GM19351 (cell line): Measurements from ENCODE around the gene C8B.

Source experiments
- ATAC-seq: cut with Tn5 transposase; IDR thresholded peaks from one replicate; pipeline ENCODE4 v1.9.1; 2021; ENCODE audit warnings: mild to moderate bottlenecking, moderate library complexity; ENCODE audit not compliant: unreplicated experiment

C8B gene

GRCh38 chr1:56905667-56906066 lies 60.1 kb downstream of the C8B start:
- ATAC-seq: no peak

GRCh38 chr1:56904663-56905397 lies 61.0 kb downstream of the C8B start:
- no peak for ATAC-seq

- ATAC-seq: no peak
Measured at GRCh38 chr1:56903778-56904177, 62.0 kb downstream of the C8B start.

GRCh38 chr1:56901716-56902115 lies 64.1 kb downstream of the C8B start:
- ATAC-seq: no peak

- no peak for ATAC-seq
Measured at GRCh38 chr1:56898879-56899278, 66.9 kb downstream of the C8B start.

- no peak for ATAC-seq
Measured at GRCh38 chr1:56898005-56898373, 67.8 kb downstream of the C8B start.

GRCh38 chr1:56897150-56898004 lies 68.4 kb downstream of the C8B start:
- no peak for ATAC-seq

- ATAC-seq: no peak
Measured at GRCh38 chr1:56894014-56894413, 71.8 kb downstream of the C8B start.

GRCh38 chr1:56890229-56890628 lies 75.6 kb downstream of the C8B start:
- ATAC-seq: no peak

- ATAC-seq: no peak
Measured at GRCh38 chr1:56881417-56881816, 84.4 kb downstream of the C8B start.

- ATAC-seq: no peak
Measured at GRCh38 chr1:56880774-56881173, 85.0 kb downstream of the C8B start.
